Osteoblast (primary cell): ENCODE data around the gene ACYP1. TPM values are rescaled to one million over a fixed set of nuclear protein-coding genes. Genes with fewer than 3 reads are reported as not detected.

ENCODE experiments used
- DNase-seq: peaks from one replicate; pipeline ENCODE4 v3.0.0; 2011; ENCODE audit warnings: low spot score, mixed read lengths; ENCODE audit not compliant: insufficient read length; ENCODE audit errors: missing footprints
- H2AFZ ChIP-seq: 2 replicates; pipeline ENCODE4 v1.6.0; 2011; ENCODE audit warnings: mild to moderate bottlenecking, low read length
- H3K27ac ChIP-seq: 2 replicates; pipeline ENCODE4 v1.5.1; 2011; ENCODE audit warnings: mild to moderate bottlenecking, low read depth, low read length, moderate library complexity
- H3K27me3 ChIP-seq: 2 replicates; pipeline ENCODE4 v1.6.0; 2012; ENCODE audit warnings: mild to moderate bottlenecking, control low read depth, inconsistent platforms, low read length, moderate library complexity; ENCODE audit not compliant: insufficient read depth
- H3K36me3 ChIP-seq: 2 replicates; pipeline ENCODE4 v1.5.1; 2011; ENCODE audit warnings: mild to moderate bottlenecking, low read length, control low read depth, moderate library complexity; ENCODE audit not compliant: insufficient read depth
- H3K4me1 ChIP-seq: 2 replicates; pipeline ENCODE4 v1.5.1; 2011; ENCODE audit warnings: mild to moderate bottlenecking, low read length, control low read depth, moderate library complexity; ENCODE audit not compliant: insufficient read depth
- H3K4me2 ChIP-seq: 2 replicates; pipeline ENCODE4 v1.6.0; 2011; ENCODE audit warnings: mild to moderate bottlenecking, low read length; ENCODE audit not compliant: insufficient read depth
- H3K4me3 ChIP-seq: fragments of 200-600 bp; sonication (generic); 3 replicates; pipeline ENCODE4 v1.5.1; 2012; ENCODE audit warnings: mild to moderate bottlenecking, low read length, inconsistent platforms; ENCODE audit not compliant: insufficient read depth
- H3K79me2 ChIP-seq: 2 replicates; pipeline ENCODE4 v1.6.0; 2012; ENCODE audit warnings: mild to moderate bottlenecking, low read length, control low read depth, inconsistent platforms; ENCODE audit not compliant: insufficient read depth
- H3K9me3 ChIP-seq: 2 replicates; pipeline ENCODE4 v1.5.1; 2011; ENCODE audit warnings: low read depth, low read length, control low read depth
- H4K20me1 ChIP-seq: 2 replicates; pipeline ENCODE4 v1.6.0; 2012; ENCODE audit warnings: mild to moderate bottlenecking, low read length, control low read depth; ENCODE audit not compliant: insufficient read depth
- CTCF ChIP-seq: IDR thresholded peaks from 2 replicates; pipeline ENCODE4 v1.5.1; 2011; ENCODE audit warnings: mild to moderate bottlenecking, low read depth, low read length, moderate library complexity; ENCODE audit errors: extremely low read depth
- total RNA-seq: library from RNA; depleted of rRNA; stranded (reverse); fragments of >200 nt; gene quantifications from 2 replicates; pipeline ENCODE4 v1.2.3, GENCODE V29; 2012

ACYP1 gene
- total RNA-seq, 1 donor = 6.5 TPM

DNA sequence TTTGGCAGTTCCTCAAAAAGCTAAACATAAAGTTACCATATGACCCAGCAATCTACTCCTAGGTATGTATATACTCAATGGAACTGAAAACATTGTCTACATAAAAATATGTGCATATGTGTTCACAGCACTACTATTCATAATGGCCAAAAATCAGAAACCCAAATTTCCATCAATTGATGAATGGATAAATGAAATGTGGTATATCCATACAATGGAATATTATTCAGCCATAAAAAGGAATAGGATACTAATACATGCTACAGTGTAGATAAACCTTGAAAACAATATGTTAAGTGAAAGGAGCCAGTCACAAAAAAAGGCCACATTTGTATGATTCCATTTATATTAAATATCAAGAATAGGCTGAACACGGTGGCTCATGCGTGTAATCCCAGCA lies 3.4 kb downstream of the ACYP1 start:
- Histone ChIP-seq H3K4me2 (no peak overlapping the region), H3K79me2 (peaks cover 28% of the 10 kb centered on the region), H2AFZ (no peak overlapping the region), H3K4me3 (no peak overlapping the region), H4K20me1 (no peaks in the 10 kb centered on the region), H3K27ac (no peak overlapping the region), H3K36me3 (no peaks in the 10 kb centered on the region), H3K4me1 (peaks cover 7% of the 10 kb centered on the region), H3K9me3 (no peaks in the 10 kb centered on the region), H3K27me3 (no peaks in the 10 kb centered on the region)
- DNase-seq = no peak
- TF ChIP-seq CTCF = no peak

GRCh38 chr14:75059642-75060041 lies 4.2 kb downstream of the ACYP1 start:
- H3K79me2 ChIP-seq = peaks cover 28% of the 10 kb centered on the region
- no peaks in the 10 kb centered on the region for H4K20me1 ChIP-seq
- H3K4me3 ChIP-seq = no peak overlapping the region
- H2AFZ ChIP-seq = no peak overlapping the region
- no peaks in the 10 kb centered on the region for H3K9me3 ChIP-seq
- H3K4me1 ChIP-seq = peaks cover 7% of the 10 kb centered on the region
- no peak for TF ChIP-seq CTCF
- no peak for DNase-seq
- H3K36me3 ChIP-seq = no peaks in the 10 kb centered on the region
- H3K4me2 ChIP-seq = no peak overlapping the region
- H3K27me3 ChIP-seq = no peaks in the 10 kb centered on the region
- H3K27ac ChIP-seq = no peak overlapping the region

- H2AFZ ChIP-seq = no peak overlapping the region
- no peaks in the 10 kb centered on the region for H3K27me3 ChIP-seq
- no peak overlapping the region for H3K4me2 ChIP-seq
- H3K9me3 ChIP-seq = no peaks in the 10 kb centered on the region
- H3K4me1 ChIP-seq = peaks cover 10% of the 10 kb centered on the region
- H4K20me1 ChIP-seq = no peaks in the 10 kb centered on the region
- no peak for DNase-seq
- no peaks in the 10 kb centered on the region for H3K36me3 ChIP-seq
- H3K79me2 ChIP-seq = peaks cover 12% of the 10 kb centered on the region
- TF ChIP-seq CTCF = no peak
- H3K4me3 ChIP-seq = no peak overlapping the region
- no peak overlapping the region for H3K27ac ChIP-seq
Measured at GRCh38 chr14:75054421-75054820, 9.4 kb downstream of the ACYP1 start.

- peaks cover 18% of the 10 kb centered on the region for H3K4me1 ChIP-seq
- H3K27ac ChIP-seq = no peak overlapping the region
Measured at GRCh38 chr14:75053396-75054291, 10.2 kb downstream of the ACYP1 start.

More at GRCh38 chr14:75053396-75054291, 10.2 kb downstream of the ACYP1 start:
- H3K79me2 ChIP-seq = peaks cover 11% of the 10 kb centered on the region
- no peaks in the 10 kb centered on the region for H3K36me3 ChIP-seq
- H2AFZ ChIP-seq = no peak overlapping the region
- DNase-seq = no peak
- H3K27me3 ChIP-seq = no peaks in the 10 kb centered on the region
- no peak overlapping the region for H3K4me3 ChIP-seq
- TF ChIP-seq CTCF = no peak
- no peaks in the 10 kb centered on the region for H4K20me1 ChIP-seq
- H3K4me2 ChIP-seq = no peak overlapping the region
- H3K9me3 ChIP-seq = no peaks in the 10 kb centered on the region
